ENCODE measurements around the gene OTUD5.

GRCh38 chrX:48917139-48918001 lies 40.0 kb downstream of the OTUD5 start:
- no peak for TF ChIP-seq EZH2 (IDR thresholded peaks at IDR 0.05; ENCODE audit: insufficient read depth, poor library complexity, severe bottlenecking)
- TF ChIP-seq EZH2phosphoT487 (IDR thresholded peaks at IDR 0.05; ENCODE audit: insufficient read depth, low read depth): no peak

Measured in GM23248 (cell line).